Ovary (tissue), 3 donors: Measurements from ENCODE around the gene ANKS1B.

Experiments
- CTCF ChIP-seq, 3 donors: fragments of 450-650 bp in 2 of 3; fragments of 200-600 bp in 1 of 3; IDR thresholded peaks; one replicate each; pipeline versions ENCODE4 v1.5.1 to v1.8.0; 2016 to 2022; ENCODE audit warnings: antibody characterized with exemption in 3 of 3, mild to moderate bottlenecking in 1 of 3
- EP300 ChIP-seq: sonication (generic); formaldehyde crosslinking; IDR thresholded peaks from one replicate; pipeline ENCODE4 v1.6.1; 2017; ENCODE audit warnings: antibody characterized with exemption
- donor health status: DM: no; HTN: no; CAD: no.

GRCh38 chr12:99066726-99067125 lies 918.0 kb downstream of the ANKS1B start:
- TF ChIP-seq CTCF (IDR thresholded peaks at IDR 0.05) (no peak), EP300 (no peak)
